ELF-1 (cell line): ENCODE measurements around the gene VOPP1.
"Not testable (repeated sequence)": the region's sequence is repeated elsewhere in the genome, so short reads cannot be mapped to it uniquely, and the experiment has no call there.

Experiments used
- DNase-seq: peaks from one replicate; pipeline ENCODE4 v3.0.0-alpha.2; 2016; ENCODE audit warnings: low read depth, low spot score

The VOPP1 gene

GRCh38 chr7:55490099-55490498 is 82.2 kb downstream of the VOPP1 start:
- DNase-seq, result no peak

- no peak for DNase-seq
These were observed 82.8 kb downstream of the VOPP1 start for GRCh38 chr7:55489552-55489951.

- DNase-seq, result peak; percentile 50
These were observed 83.4 kb downstream of the VOPP1 start for GRCh38 chr7:55488804-55489340.

DNA sequence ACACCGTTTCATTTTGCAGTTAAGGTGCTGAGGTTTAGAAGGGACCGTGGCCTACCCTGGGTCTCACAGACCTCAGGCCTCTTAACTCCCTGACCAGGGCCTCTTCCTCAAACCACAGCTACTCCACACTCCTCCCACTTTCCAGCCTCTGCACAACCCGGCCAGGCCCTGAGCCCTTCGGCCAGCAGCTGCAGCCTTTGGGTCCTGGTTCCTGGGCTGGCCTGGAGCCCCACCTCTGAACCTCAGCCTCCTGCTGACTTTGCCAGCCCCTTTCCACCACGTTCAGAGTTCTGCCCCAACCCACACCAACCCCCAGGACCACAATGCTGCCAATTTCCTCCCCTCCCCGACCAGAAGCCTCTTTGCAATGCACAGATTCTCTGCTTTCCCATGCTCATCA is 84.1 kb downstream of the VOPP1 start:
- DNase-seq, result no peak

DNA sequence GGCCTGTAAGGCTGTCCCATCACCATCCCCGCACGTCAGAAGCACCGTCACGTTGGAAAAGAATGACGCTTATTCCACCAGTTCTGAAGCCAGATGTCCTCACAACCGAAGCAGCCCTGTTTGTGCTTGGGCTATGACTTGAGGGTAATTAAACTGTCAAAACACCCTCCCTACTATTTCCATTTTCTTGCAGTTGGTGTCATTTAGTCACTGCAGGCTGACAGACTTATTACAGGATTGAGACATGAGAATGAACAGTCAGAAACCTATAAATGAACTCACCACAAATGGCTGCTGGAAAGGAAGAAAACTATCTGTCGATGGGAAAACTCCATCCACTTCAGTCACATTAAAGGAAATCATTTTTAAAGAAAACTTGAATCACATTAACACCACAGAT is 85.3 kb downstream of the VOPP1 start:
- DNase-seq, result no peak

- no peak for DNase-seq
These were observed 86.1 kb downstream of the VOPP1 start for GRCh38 chr7:55486192-55486590.

- no peak for DNase-seq
These were observed 86.7 kb downstream of the VOPP1 start for GRCh38 chr7:55485501-55486191.

GRCh38 chr7:55484834-55485233 is 87.5 kb downstream of the VOPP1 start:
- DNase-seq, result no peak

GRCh38 chr7:55484241-55484640 is 88.1 kb downstream of the VOPP1 start:
- DNase-seq, result no peak

DNA sequence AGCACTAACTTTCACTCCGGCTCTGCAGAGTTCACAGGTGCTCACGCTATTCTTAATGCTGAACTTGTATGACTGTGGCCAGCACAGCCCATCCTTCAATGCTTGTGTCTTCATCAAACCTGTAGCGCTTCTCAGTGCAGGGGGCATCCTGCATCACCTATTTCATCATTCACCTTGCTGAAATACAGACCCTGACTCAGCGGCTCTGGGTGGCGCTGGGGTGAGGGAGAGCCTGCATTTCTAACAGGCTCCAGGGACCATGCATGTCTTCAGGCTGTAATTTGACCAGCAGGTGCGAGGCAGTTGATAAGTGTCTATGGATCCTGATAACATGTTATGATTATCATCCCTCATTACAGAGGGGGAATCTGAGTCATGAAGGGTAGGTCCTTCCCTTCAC is 89.3 kb downstream of the VOPP1 start:
- no peak for DNase-seq

GRCh38 chr7:55481155-55481554 is 91.1 kb downstream of the VOPP1 start:
- no peak for DNase-seq

DNA sequence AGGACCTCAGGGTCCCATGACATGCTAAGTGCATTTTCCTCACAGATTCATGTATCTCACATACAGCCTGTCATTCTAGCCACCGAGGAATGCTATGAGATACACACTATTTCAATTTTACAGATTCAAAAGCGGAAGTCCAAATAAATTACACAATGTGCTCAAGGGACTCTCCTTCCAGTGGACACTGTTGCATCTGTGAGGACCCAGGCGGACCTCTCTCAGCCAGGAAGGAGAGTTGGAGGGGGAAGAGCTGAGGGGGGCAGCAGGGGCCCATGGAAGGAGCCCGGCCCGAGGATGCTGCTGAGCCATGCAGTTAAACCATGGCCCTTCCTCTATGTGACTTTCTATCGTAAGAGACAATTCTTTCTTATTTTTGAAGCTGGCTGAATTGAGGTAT is 93.6 kb downstream of the VOPP1 start:
- no peak for DNase-seq

GRCh38 chr7:55477781-55478374 is 94.4 kb downstream of the VOPP1 start:
- DNase-seq, result no peak

- no peak for DNase-seq
These were observed 95.2 kb downstream of the VOPP1 start for GRCh38 chr7:55476852-55477780.

- DNase-seq, result no peak
These were observed 96.2 kb downstream of the VOPP1 start for GRCh38 chr7:55475855-55476803.

GRCh38 chr7:55474944-55475854 is 97.1 kb downstream of the VOPP1 start:
- DNase-seq, result no peak

GRCh38 chr7:55473932-55474331 is 98.4 kb downstream of the VOPP1 start:
- no peak for DNase-seq

DNA sequence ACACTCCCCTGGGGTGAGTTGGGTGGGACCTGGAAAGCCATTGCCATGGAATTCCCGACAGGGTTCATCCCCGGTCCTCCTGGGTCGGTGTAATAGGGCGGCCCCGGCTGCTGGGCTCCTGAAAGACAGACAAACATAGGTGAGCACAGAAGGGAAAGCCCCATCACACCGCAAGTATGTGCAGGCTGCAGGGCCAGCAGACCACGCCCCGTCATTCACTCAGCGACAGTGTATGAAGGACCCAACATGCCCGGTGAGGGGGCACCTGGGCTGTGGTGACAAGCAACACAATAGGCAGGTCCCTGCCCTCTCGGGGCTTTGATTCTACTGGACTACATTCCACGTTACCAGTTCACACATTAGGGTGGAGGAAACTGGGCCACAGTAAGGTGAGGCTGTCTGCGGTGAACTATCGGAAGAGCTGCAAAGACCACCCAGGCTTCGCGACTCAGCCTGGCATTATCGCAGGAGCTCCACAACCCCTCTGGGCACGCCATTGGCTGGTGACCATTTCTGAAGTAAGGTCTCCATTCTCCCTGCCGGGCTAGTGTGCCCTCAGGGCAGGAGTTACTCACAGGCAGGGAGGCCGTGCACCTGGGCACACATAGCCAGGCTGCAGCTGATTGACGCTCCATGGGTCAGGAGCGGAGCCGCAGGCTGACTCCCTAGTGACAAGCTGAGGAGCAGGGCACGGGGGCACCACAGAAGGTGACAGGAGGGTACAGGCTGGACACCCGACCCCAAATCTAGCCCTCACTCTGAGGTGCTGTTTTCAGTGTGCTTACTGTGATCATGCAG is 99.2 kb downstream of the VOPP1 start:
- DNase-seq, result peak; percentile 14

DNA sequence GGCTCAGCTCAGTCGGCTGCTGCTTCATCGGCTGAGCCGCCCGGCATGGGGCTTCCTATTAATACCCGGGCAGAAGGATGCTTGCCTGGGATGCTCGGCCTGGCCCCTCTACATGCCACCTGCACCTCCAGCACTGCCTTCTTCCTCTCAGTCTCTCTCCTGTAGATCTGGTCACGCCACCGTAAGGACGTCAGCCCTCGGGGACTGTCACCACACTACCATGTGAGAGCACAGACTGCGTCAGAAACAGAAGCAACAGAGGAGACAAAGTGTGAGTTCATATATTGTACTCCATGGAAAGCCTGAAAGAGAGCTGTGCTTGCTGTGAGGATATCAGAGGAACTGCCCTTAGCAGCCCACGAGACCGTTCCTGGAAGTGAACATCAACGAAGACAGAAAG is 99.9 kb downstream of the VOPP1 start:
- DNase-seq, result not testable (repeated sequence)
